MM.1S (cell line): ENCODE data around the gene ITIH4.

Experiments used
- EZH2 ChIP-seq: fragments of 300-600 bp; sonication (generic); optimal IDR thresholded peaks from 2 replicates; pipeline ENCODE3; 2017; ENCODE audit warnings: low read depth, mild to moderate bottlenecking, antibody characterized with exemption, low read length, mixed read lengths
- EZH2phosphoT487 ChIP-seq: fragments of 300-600 bp; sonication (generic); IDR thresholded peaks from 2 replicates; pipeline ENCODE4 v1.6.1; 2018; ENCODE audit warnings: antibody characterized with exemption, low read length
- TF ChIP-seq, protein P1 (sequence below): fragments of 300-600 bp; sonication (generic); IDR thresholded peaks from 2 replicates; pipeline ENCODE4 v1.5.1; 2016; ENCODE audit warnings: antibody characterized with exemption, low read length, mixed read lengths

DNA sequence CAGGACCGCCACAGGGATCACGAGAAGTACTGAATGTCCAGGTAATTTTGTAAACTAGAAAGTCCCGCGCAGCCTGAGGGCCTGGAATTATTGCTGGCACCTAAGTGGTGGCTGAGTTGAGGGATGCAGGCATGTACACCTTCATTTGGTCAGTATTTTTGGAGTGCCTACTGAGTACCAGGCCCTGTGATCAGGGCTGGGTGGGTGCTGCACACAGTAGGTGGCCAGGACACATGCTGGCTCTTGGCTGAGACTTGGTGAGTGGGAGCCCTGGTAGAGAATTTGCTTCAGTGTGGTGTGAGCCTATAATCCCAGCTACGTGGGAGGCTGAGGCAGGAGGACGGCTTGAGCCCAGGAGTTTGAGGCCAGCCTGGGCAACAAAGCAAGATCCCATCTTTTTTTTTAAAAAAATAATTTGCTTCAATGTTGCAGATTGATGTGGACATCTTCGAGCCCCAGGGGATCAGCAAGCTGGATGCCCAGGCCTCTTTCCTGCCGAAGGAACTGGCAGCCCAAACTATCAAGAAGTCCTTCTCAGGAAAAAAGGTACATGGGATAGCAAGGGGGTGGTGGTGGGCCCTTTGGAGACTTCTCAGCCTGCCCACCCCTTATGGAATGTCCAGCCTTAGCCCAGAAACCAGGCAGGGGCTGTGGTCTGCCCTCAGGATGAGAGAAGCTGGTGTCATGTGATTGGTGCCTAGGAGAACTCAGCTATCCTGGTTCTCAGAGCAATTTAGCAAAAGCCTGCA is 50.5 kb downstream of the ITIH4 start:
- TF ChIP-seq, protein P1, sequence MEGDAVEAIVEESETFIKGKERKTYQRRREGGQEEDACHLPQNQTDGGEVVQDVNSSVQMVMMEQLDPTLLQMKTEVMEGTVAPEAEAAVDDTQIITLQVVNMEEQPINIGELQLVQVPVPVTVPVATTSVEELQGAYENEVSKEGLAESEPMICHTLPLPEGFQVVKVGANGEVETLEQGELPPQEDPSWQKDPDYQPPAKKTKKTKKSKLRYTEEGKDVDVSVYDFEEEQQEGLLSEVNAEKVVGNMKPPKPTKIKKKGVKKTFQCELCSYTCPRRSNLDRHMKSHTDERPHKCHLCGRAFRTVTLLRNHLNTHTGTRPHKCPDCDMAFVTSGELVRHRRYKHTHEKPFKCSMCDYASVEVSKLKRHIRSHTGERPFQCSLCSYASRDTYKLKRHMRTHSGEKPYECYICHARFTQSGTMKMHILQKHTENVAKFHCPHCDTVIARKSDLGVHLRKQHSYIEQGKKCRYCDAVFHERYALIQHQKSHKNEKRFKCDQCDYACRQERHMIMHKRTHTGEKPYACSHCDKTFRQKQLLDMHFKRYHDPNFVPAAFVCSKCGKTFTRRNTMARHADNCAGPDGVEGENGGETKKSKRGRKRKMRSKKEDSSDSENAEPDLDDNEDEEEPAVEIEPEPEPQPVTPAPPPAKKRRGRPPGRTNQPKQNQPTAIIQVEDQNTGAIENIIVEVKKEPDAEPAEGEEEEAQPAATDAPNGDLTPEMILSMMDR = no peak
- TF ChIP-seq EZH2phosphoT487 (no peak), EZH2 (no peak)
